ENCODE results near the gene TMEM167B. TPM values are rescaled to one million over a fixed set of nuclear protein-coding genes. Genes with fewer than 3 reads are reported as not detected.

The TMEM167B gene
- total RNA-seq, 1 experiment from 2014 or later, result 18.1 TPM

DNA sequence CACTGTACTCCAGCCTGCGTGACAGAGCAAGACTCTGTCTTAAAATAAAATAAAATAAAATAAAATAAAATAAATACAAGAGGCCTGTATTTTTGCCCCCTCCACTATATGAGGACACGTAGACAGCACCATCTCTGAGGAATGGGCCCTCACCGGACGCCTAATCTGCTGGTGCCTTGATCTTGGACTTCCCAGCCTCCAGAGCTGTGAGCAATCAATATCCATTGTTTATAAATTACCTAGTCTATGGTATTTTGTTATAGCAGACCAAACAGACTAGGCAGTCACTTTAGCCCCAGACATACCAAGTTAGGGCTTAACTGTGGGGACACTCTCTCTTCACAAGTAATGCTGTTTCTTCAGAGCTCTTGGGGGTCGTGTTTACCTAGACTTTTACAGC, 29.8 kb downstream of the TMEM167B start:
- ChIA-PET CTCF (no interaction called here), POLR2A (no interaction called here)
- DNase-seq (ENCODE audit: low read depth, low spot score), result no peak
- no TSS peak for BruUV-seq (replicated peaks)
- no peaks in the 10 kb centered on the region for H3K27me3 ChIP-seq (ENCODE audit: control insufficient read depth, insufficient read depth, low read length)
- ATAC-seq, result no peak
- H3K27ac ChIP-seq (ENCODE audit: low read length), result no peak overlapping the region
- TF ChIP-seq, protein P1, sequence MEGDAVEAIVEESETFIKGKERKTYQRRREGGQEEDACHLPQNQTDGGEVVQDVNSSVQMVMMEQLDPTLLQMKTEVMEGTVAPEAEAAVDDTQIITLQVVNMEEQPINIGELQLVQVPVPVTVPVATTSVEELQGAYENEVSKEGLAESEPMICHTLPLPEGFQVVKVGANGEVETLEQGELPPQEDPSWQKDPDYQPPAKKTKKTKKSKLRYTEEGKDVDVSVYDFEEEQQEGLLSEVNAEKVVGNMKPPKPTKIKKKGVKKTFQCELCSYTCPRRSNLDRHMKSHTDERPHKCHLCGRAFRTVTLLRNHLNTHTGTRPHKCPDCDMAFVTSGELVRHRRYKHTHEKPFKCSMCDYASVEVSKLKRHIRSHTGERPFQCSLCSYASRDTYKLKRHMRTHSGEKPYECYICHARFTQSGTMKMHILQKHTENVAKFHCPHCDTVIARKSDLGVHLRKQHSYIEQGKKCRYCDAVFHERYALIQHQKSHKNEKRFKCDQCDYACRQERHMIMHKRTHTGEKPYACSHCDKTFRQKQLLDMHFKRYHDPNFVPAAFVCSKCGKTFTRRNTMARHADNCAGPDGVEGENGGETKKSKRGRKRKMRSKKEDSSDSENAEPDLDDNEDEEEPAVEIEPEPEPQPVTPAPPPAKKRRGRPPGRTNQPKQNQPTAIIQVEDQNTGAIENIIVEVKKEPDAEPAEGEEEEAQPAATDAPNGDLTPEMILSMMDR (IDR thresholded peaks at IDR 0.05), result no peak
- TF ChIP-seq, protein P2, sequence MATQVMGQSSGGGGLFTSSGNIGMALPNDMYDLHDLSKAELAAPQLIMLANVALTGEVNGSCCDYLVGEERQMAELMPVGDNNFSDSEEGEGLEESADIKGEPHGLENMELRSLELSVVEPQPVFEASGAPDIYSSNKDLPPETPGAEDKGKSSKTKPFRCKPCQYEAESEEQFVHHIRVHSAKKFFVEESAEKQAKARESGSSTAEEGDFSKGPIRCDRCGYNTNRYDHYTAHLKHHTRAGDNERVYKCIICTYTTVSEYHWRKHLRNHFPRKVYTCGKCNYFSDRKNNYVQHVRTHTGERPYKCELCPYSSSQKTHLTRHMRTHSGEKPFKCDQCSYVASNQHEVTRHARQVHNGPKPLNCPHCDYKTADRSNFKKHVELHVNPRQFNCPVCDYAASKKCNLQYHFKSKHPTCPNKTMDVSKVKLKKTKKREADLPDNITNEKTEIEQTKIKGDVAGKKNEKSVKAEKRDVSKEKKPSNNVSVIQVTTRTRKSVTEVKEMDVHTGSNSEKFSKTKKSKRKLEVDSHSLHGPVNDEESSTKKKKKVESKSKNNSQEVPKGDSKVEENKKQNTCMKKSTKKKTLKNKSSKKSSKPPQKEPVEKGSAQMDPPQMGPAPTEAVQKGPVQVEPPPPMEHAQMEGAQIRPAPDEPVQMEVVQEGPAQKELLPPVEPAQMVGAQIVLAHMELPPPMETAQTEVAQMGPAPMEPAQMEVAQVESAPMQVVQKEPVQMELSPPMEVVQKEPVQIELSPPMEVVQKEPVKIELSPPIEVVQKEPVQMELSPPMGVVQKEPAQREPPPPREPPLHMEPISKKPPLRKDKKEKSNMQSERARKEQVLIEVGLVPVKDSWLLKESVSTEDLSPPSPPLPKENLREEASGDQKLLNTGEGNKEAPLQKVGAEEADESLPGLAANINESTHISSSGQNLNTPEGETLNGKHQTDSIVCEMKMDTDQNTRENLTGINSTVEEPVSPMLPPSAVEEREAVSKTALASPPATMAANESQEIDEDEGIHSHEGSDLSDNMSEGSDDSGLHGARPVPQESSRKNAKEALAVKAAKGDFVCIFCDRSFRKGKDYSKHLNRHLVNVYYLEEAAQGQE (IDR thresholded peaks at IDR 0.05; ENCODE audit: insufficient read depth in 1 of 2, low read depth in 2 of 2, low read length in 1 of 2), result no peak
- TF ChIP-seq SIN3A (IDR thresholded peaks at IDR 0.05; ENCODE audit: borderline replicate concordance, insufficient read depth, low read depth, low read length) (no peak), POLR2AphosphoS5 (IDR thresholded peaks at IDR 0.05; ENCODE audit: low read depth, low read length) (no peak), TCF7L2 (IDR thresholded peaks at IDR 0.05; ENCODE audit: low read depth, low read length) (no peak)
- H3K9me3 ChIP-seq (ENCODE audit: control insufficient read depth, insufficient read depth, low read depth, low read length), result no peaks in the 10 kb centered on the region
- H3K4me1 ChIP-seq (ENCODE audit: control insufficient read depth, insufficient read depth, low read length), result no peaks in the 10 kb centered on the region
- in situ Hi-C loops (cut with HindIII; ENCODE audit: low pct_unique_long_range_greater_than_20kb, low sequenced_read_pairs), result no loop called here
- intact Hi-C loops (cut with micrococcal nuclease; ENCODE audit: unreplicated experiment), result no loop called here
- no peaks in the 10 kb centered on the region for H3K36me3 ChIP-seq (ENCODE audit: control insufficient read depth, insufficient read depth, low read length)
- H3K4me3 ChIP-seq (ENCODE audit: low read depth in 2 of 2, low read length in 2 of 2), result no peak overlapping the region

DNA sequence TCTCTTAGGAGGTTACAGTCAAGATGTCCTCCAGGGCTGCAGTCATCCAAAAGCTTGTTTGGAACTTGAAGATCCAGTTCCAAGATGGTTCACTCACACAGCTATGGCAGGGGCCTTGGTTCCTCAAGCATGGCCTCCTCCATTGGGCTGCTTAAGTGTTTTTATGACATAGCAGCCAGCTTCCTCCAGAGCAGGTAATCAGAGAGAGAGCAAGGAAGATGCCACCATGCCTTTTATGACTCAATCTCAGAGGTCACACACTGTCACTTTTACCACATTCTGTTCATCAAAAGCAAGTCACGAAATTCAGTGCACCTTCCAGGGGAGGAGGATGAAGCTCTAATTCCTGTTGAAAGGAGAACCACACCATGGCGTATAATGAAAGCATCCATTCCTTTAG, 40.5 kb downstream of the TMEM167B start:
- in situ Hi-C loops (cut with HindIII; ENCODE audit: low pct_unique_long_range_greater_than_20kb, low sequenced_read_pairs), result no loop called here
- CTCF ChIA-PET, result interaction anchor here (0.6 kb wide), 1 partner anchor 200 kb away, joined by 3 read pairs; no protein-coding TSS in a partner anchor

More for the DNA sequence above, 40.5 kb downstream of the TMEM167B start:
- DNase-seq (ENCODE audit: low read depth, low spot score) (no peak), ATAC-seq (no peak)
- no peaks in the 10 kb centered on the region for H3K4me1 ChIP-seq (ENCODE audit: control insufficient read depth, insufficient read depth, low read length)
- H3K36me3 ChIP-seq (ENCODE audit: control insufficient read depth, insufficient read depth, low read length), result no peaks in the 10 kb centered on the region
- no TSS peak for BruUV-seq (replicated peaks)
- TF ChIP-seq POLR2AphosphoS5 (IDR thresholded peaks at IDR 0.05; ENCODE audit: low read depth, low read length) (no peak), TCF7L2 (IDR thresholded peaks at IDR 0.05; ENCODE audit: low read depth, low read length) (no peak), SIN3A (IDR thresholded peaks at IDR 0.05; ENCODE audit: borderline replicate concordance, insufficient read depth, low read depth, low read length) (no peak)
- TF ChIP-seq, protein P2 (IDR thresholded peaks at IDR 0.05; ENCODE audit: insufficient read depth in 1 of 2, low read depth in 2 of 2, low read length in 1 of 2), result no peak
- TF ChIP-seq, protein P1 (IDR thresholded peaks at IDR 0.05), result no peak
- no peak overlapping the region for H3K4me3 ChIP-seq (ENCODE audit: low read depth in 2 of 2, low read length in 2 of 2)
- H3K9me3 ChIP-seq (ENCODE audit: control insufficient read depth, insufficient read depth, low read depth, low read length), result no peaks in the 10 kb centered on the region
- POLR2A ChIA-PET, result no interaction called here
- H3K27me3 ChIP-seq (ENCODE audit: control insufficient read depth, insufficient read depth, low read length), result no peaks in the 10 kb centered on the region
- intact Hi-C loops (cut with micrococcal nuclease; ENCODE audit: unreplicated experiment), result no loop called here
- H3K27ac ChIP-seq (ENCODE audit: low read length), result no peak overlapping the region
